GM21528 (cell line): ENCODE data around the gene PDRG1.

Source experiments
- ATAC-seq: cut with Tn5 transposase; IDR thresholded peaks from one replicate; pipeline ENCODE4 v1.9.1; 2021; ENCODE audit warnings: mild to moderate bottlenecking, moderate library complexity; ENCODE audit not compliant: unreplicated experiment, low FRiP score

Gene PDRG1

DNA sequence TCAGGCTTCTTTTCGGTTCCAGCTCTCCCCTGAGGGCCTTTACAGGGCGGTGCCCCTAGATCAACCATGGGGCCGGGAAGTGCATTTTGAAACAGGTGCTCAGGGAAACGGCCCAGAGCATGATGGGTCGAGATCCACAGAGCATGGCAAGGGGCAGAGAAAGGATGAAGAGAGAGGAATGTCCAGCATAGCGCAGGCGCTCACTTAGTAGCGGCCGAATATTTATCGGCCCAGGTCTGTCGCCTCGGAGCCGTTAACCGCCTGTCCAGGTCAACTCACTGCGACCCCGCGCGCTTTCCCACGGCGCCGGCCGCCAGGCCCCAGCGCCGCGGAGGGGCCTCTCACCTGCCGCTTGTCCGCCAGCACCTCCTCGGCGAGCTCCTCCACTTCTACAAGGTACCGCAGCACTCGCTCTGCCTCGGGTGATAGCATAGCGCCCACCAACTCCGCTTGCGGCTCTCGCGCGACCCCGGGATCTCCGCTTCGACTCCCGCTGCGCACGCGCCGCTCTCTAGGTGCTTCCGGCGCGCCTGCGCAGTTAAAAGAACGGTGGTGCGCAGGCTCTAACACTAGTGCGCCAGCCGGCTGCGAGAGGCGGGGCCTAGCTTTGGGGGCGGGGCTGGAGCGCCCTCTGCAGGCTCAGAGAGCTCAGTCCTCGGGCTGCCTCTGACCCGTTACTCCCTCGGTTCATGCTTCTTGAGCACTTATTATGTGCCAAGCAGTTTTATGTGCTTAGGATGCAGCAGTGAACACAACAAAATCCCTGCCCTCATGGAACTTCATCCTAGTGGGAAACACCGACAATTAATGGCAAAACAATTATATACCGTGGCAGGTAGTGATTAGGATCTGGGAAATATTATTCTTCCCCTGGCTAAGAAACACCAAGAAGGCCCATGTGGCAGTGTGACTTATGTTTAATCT lies at the start of gene PDRG1:
Gene PDRG1, minus strand, starts transcription at position 517 of the 924 bp plus-strand sequence. Its CDS starts 85 bp downstream, at position 432.
- peak; percentile 76 for ATAC-seq

DNA sequence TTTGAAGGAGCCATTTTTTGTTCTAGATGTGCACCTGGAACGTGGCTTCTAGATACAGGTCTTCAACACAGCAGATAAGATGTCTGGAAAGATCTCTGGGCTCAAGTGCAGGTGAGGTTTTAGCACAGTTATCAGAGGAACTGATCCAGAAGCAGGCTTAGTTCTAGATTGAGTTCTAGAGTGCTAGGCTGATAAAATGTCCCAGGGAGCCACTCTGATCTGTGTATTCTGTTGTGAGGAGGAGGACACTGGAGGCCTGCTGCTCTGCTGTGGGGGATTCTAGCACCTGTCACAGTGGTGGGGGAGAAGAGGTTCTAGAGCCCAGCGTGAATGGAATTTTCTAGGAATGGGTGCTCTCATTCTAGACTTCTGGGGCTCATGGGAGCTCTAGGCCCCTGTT lies 46.4 kb upstream of the PDRG1 start:
- no peak for ATAC-seq

DNA sequence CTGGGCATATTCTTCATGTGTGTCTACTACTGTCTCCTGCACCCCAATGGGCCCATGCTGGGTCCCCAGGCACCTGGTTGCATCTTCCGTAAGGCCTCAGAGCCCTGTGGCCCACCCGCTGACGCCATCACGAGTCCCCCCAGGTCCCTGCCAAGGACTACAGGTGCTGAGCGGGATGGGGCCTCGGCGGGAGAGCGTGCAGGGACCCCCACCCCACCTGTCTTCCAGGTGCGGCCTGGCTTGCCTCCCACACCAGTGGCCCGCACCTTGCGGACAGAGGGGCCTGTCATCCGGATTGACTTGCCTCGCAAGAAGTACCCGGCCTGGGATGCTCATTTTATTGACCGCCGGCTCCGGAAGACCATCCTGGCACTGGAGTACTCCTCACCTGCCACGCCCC lies 45.1 kb upstream of the PDRG1 start:
- ATAC-seq, result no peak

DNA sequence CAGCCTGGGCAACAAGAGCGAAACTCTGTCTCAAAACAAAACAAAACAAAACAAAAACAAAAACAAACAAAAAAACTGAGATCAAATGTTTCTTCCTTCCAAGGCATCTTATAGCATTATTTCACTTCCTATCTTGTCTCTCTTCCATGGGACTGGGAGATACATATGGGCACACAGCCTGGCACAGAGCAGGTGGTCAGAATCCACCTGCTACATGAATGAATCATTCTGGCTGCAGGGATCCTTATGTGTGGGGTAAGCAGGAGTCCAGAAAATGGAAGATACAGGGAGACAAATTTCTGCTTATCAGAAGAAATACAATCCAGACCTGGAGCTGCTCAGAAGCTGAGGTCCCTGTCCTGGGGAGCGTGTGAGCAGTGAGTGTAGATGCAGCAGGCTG lies 40.2 kb upstream of the PDRG1 start:
- no peak for ATAC-seq

DNA sequence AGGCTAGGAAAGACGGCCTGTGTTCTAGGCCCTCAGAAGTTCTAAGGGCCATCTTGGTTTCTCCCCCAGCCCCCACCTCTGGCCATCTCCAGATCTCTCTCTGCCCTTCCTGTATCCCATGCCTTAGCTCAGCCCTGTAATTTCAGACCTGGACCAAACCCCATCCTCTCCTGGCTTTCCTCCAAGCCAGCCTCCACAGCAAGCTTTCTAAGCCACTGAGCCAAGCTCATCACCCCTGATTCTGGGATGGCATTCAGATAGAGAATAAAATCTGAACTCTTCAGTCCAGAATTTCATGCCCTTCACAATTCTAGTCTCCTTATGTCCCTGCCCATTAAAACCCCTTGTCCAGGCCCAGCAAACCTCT lies 39.5 kb upstream of the PDRG1 start:
- no peak for ATAC-seq

DNA sequence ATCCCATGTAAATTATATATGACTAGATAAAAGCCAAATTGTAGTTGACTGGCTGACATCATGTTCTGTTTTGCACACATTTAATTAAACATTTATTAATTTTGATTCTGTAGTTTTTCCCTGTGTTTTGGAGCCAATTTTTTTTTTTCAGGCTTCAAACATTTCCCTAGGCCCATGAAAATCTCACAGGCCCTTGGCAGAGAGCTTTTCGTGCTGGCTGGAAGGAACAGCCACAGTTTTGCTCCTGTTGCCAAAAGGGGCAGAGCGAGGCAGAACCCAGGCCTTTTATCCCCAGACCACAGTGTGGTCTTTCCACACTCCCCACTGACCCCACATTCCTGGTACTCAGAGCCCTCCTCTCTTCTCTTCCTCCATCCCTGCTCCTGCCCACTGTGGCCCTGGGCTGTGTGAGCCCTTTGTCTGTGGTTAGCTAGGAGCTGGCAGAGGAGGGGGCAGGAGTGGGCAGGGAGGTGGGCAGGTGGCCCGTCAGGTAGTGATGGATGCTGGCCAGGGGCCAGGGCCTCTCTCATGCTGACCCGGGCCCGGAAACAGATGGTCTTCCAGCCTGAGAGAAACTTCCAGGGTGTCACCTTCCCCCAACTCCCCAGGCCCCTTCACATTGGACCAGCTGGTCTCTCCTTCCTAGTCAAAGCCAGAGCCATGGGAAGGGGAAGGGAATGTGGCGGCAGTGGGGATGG lies 38.9 kb upstream of the PDRG1 start:
- no peak for ATAC-seq

DNA sequence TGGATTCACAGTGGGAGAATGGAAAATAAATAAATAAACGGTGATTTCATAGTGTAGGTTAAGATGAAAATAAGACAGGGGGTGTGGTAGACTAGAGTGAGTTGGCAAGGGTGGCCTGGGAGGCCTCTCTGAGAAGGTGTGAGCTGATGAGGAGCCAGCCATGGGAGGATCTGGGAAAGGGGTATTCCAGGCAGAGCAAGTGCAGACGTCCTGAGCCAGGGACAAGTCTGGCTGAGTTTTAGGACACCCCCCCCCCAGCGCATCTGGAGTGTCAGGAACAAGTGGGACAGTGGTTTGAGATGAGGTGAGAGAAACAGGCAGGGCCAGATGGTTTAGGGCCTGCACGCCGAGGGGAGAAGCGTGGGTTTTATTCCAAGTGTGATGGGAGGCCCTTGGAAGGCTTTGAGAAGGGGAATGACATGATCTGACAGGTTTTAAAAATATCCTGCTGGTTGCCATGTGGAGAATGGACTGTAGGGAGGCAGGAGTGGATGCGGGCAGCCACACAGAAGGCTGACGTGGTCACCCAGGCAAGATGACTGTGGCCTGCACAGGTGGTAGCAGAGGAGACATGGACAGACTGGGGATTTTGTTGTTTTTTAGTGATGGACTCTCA lies 37.3 kb upstream of the PDRG1 start:
- ATAC-seq, result no peak

DNA sequence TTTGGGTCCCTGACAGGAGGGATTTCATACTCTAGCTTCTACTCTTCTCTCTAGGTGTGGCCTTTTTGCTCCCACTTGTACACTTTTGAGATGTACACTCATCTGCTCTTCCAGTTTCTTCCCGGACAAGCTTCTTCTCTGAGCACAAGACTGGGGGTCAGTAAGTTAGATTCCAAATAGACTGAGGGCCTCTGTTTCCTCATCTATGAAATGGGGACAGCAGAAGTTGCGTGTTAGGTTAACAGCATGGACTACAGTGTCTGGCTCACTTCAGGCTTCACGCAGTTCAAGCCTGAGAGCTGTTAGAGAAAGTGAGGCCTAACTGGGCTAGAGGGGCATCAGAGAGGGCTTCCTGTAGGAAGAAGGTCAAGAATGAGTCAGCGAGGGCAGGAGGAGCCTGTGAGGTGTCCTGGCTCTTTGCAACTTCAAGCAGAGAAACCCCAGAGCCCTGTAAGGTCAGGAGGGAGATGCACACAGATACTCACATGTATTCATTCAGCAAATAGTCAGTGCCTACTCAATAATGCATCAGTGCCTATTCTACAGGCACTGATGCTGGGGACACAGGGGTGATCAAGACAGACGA lies 36.7 kb upstream of the PDRG1 start:
- no peak for ATAC-seq

DNA sequence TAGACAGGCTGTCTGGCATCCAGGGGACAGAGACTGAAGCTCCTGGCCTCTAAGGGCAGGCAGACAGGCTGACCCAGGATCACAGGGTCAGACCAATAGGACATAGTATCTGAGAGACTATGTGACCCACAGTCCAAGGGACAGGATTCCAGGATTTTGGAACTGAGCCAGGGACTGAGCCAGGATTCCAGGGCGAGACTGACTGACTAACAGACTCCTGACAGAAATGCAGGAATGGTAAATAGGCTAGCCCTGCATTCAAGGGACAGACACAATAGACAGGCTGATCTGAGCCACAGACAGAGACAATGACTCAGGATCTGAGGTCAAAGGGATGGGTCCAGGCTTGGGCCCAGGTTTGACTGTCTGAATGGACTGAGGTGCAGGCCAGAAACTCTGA lies 35.9 kb upstream of the PDRG1 start:
- ATAC-seq, result no peak

DNA sequence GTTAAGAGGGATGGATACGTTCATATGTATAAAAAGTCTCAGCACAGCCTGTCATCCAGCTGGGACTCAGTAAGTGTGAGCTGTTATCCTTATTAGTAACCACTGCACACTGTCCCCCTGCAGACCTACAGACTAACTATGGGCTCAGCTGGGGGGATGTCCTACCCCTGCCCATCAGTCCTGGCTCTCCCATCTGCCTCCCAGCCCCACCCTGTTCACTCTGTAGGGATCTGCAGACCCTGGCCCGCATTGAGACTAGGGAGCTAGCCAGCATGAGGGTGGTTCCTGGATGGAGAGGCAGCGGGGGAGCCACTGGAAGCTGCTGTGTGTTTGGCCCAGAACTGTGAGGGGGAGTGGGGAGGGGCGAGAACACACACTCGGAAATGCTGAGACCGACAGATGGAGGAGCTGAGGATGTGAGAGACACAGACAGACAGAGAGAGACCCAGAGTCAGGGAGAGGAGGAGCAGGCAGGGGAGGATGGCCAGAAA lies 33.2 kb upstream of the PDRG1 start:
- no peak for ATAC-seq

DNA sequence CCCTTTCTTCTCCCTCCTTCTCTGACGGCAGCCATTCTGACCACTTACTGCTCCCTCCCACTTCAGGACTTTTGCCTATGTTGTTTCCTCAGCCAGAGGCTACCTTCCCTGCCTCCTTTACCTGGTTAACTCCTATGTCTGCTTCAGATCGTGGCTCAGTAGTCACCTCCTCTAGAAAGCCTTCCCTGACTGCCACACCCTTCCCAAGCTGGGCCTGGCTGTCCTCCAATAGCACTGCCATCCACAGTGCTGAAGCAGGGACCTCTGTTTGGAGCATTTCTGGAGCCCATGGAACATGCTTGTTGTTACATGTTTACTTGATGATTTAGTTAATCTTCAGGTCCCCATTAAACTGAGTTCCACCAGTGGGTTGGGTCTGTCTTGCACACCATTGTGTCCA lies 29.9 kb upstream of the PDRG1 start:
- no peak for ATAC-seq

DNA sequence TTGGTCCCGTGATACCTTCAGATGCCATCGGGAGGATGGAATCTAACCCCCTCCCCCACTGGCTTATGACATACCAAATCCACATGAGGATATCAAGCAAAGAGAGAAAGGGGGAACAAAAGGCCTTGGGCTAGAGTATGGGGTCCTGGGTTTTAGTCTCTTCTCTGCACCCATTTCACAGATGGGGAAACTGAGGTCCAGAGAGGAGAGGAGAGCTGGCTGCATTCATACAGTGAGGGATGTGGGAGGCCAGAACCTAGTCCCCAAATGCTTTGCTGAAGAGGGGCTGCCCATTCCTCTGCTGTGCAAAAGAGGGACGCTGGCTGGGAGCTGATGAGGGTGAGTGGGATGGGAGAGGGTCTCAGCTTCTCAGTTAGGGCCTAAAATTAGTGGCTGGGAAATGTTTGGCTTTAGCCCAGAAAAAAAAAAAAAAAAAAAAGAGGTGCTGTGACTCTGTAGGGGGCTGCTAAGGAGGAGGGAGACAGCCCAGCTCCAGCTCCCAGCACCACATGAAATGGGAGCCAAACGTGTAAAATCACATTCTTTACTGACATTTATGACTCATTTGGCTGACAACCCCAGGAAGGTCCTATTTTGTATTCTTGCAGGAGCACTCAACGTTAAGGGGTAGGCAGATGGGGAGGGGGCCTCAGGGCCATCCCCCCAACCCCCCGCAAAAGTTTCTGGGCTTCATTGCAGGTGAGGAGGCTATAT lies 28.0 kb upstream of the PDRG1 start:
- no peak for ATAC-seq

DNA sequence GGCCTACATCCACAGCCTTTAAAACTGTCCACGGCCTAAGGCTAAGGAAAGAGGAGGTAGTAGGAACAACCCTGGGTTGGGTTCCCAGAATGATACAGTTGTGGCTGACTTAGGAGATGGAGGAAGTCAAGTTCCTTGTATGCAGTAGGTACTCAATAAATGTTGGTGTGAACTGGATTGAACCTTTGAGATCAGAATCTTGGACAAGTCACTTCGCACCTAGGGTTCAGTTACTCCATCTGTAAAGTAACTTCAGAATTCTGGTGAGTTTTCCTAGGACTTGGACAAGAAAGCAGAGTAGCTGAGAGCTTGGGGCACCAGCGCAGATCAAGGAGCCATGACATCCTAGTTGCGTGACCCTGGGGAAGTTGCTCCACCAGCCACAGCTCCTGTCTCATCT lies 25.2 kb upstream of the PDRG1 start:
- ATAC-seq, result no peak

DNA sequence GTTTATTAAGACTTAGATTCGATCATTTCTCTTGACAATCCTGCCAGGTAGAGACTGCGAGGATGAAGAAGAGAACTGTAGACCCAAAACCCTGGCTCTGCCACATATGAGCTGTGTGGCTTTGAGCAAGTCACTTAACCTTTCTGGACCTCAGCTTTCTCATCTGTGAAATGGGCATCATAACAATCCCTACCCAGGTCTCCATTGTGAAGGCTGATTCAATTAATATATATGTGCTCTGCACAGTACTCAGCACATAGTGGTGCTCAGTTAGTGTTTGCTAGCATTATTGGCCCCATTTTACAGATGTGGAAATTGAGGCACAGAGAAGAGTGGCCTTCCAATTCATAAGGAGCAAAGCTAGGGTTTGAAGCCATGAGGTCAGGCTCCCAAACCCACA lies 24.0 kb upstream of the PDRG1 start:
- no peak for ATAC-seq

DNA sequence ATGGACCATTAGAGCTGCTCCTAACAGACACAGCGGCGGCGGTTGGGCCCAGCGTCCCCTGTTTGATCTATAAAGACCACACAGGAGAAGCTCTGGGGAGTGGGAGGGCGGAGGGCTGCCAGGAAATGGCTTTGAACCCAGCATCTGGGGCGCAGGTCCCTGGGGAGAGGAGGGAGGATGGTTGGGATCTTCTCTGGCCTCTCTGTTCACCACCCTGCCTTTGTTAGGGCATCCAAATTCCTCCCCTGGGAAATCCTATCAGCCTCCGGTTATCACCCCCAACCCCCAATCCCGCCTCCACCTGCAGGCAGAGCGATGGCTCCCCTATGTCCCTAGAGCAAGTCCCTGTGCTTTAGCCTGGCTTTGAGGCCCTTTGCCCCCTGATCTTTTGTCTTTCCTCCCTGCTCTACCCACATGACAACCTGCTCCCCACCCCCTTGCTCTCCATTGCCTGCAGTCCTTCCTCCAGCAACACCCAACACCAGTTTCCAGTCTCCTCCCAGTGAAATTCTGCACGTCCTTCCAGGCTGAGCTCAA lies 23.2 kb upstream of the PDRG1 start:
- ATAC-seq, result no peak

DNA sequence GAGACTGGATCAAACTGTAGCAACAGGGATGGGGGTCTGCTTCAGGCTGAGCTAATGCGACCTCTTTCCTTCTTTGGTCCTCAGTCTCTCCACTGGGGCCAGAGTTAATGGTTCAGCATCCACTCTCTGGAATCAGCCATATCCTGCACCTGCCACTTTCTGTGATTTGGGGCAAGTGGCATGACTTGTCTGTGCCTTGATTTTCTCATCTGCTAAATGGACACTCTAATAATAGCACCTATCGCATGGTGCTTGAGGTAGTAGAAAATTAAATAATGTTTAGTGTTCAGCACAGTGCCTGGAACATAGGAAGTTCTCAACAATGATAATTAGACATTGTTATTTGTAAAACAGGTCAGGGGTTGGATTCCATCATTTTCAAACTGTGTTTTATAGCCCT lies 22.4 kb upstream of the PDRG1 start:
- no peak for ATAC-seq

DNA sequence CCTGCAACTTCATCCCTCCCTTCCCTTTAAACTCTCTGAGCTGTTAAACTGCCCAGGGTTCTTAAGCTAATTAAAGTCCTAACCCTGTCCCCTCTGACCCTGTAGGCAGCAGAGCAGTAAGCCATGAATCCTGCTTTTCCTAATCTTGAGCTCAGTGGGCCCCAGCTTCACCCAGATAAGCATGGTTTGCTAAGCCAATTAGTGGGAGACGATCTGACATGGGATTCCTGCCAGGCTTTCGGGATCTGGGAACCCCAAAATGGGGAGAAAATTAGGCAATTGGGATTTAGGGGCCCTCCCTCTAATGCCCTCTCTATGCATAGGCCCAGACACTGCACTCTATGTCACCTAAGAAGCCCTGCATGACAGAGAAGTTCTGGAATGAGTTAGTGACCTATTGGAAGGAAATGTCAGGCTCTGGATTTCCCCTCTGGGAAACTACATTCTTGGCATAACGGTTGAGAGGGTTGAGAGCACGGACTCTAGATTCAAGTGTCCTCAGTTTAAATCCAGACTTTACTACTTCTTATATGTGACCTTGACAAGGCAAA lies 20.7 kb upstream of the PDRG1 start:
- no peak for ATAC-seq

DNA sequence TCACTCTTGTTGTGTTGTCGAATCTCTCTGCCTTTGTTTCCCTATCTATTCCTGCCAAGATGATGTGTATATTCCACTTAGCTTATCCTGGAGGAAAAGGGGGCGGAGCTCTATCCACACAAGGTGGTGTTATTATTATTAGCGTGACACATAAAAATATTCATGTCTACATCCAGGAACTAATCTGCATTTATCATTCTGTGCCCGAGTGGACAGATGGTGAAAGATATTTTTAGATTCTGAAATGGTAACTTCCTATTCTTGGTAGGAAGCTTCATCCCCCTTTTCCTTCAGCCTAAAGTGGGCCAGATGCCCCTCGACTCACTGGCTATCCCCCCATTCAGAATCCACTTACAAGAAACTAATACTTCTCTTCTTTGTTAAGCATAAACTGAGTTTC lies 18.1 kb upstream of the PDRG1 start:
- ATAC-seq, result no peak

DNA sequence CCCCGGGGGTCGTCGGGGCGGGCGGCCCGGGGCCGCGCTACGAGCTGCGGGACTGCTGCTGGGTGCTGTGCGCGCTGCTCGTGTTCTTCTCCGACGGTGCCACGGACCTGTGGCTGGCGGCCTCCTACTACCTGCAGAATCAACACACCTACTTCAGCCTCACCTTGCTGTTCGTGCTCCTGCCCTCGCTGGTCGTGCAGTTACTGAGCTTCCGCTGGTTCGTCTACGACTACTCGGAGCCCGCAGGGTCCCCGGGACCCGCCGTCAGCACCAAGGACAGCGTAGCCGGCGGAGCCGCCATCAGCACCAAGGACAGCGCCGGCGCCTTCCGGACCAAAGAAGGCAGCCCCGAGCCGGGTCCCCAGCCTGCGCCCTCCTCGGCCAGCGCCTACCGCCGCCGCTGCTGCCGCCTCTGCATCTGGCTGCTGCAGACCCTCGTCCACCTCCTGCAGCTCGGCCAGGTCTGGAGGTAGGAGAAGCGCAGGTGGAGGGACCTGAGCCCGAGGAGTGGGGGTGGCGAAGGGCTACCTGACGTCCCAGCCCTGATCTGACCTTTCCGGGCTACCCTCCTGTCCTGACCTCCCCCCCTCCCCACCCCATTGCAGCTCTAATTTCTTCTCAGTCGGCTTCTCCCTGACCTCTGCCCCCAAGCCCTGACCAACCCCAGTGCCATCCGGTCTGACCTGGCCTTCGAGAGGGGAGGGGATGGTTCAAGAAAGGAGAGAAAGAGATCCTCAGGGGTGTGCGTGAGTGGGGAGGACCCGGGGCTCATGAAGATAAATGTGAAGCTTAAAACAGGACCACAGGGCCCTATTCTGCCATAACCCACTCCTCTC lies 16.7 kb upstream of the PDRG1 start:
- no peak for ATAC-seq
